Suprapubic skin (tissue), 4 donors: Measurements from ENCODE around the gene WDR37.

Source experiments
- EP300 ChIP-seq: sonication (generic); formaldehyde crosslinking; IDR thresholded peaks from one replicate; pipeline ENCODE4 v1.6.1; 2017; ENCODE audit warnings: antibody characterized with exemption
- POLR2A ChIP-seq, 2 donors: fragments of 450-650 bp; IDR thresholded peaks; one replicate each; pipeline ENCODE4 v1.6.1; 2017; ENCODE audit warnings: antibody characterized with exemption in 2 of 2, mild to moderate bottlenecking in 2 of 2, moderate library complexity in 2 of 2
- POLR2AphosphoS5 ChIP-seq, 3 donors: sonication (generic); formaldehyde crosslinking; IDR thresholded peaks; one replicate each; pipeline ENCODE4 v1.6.1; 2017; ENCODE audit warnings: antibody characterized with exemption in 3 of 3
- TF ChIP-seq, protein P1 (sequence below), 2 donors: fragments of 200-600 bp in 1 of 2; fragments of 450-650 bp in 1 of 2; sonication (generic) in 1 of 2; IDR thresholded peaks; one replicate each; pipeline ENCODE4 v1.5.1; 2016 to 2019; ENCODE audit warnings: antibody characterized with exemption in 2 of 2, mild to moderate bottlenecking in 1 of 2, moderate library complexity in 1 of 2

DNA sequence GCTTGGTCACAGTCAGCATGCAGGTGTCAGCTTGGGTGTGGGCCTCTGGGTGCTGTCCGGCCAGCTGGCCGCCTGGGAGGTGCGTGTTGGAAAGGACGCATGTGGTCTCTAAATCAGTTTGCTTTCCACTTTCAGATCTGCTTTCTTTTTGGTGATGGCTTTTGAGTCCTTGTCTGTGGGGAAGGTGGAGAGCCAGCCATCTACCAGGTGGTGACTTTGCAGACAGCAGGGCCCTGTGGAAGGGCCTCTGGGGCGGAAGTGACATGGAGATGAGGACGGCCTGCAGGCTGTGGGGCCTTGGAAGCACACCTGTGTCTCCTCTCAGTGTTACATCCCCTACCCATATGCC, 59.4 kb downstream of the WDR37 start:
- TF ChIP-seq, protein P1, sequence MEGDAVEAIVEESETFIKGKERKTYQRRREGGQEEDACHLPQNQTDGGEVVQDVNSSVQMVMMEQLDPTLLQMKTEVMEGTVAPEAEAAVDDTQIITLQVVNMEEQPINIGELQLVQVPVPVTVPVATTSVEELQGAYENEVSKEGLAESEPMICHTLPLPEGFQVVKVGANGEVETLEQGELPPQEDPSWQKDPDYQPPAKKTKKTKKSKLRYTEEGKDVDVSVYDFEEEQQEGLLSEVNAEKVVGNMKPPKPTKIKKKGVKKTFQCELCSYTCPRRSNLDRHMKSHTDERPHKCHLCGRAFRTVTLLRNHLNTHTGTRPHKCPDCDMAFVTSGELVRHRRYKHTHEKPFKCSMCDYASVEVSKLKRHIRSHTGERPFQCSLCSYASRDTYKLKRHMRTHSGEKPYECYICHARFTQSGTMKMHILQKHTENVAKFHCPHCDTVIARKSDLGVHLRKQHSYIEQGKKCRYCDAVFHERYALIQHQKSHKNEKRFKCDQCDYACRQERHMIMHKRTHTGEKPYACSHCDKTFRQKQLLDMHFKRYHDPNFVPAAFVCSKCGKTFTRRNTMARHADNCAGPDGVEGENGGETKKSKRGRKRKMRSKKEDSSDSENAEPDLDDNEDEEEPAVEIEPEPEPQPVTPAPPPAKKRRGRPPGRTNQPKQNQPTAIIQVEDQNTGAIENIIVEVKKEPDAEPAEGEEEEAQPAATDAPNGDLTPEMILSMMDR (IDR thresholded peaks at IDR 0.05) = no peak
- no peak for TF ChIP-seq POLR2A (IDR thresholded peaks at IDR 0.05)
- TF ChIP-seq EP300 = no peak
- TF ChIP-seq POLR2AphosphoS5 (IDR thresholded peaks at IDR 0.05) = no peak
